Bronchial epithelial cell (primary cell): ENCODE data around the gene TBP. TPM values are rescaled to one million over a fixed set of nuclear protein-coding genes. Genes with fewer than 3 reads are reported as not detected.
"Not testable (repeated sequence)": the region's sequence is repeated elsewhere in the genome, so short reads cannot be mapped to it uniquely, and the experiment has no call there.

Source experiments
- DNase-seq: peaks from one replicate; pipeline ENCODE4 v3.0.0-alpha.2; 2010; ENCODE audit warnings: low read depth
- FAIRE-seq: peaks from 2 replicates; lab custom pipeline; 2011; peaks lifted over from hg19 to GRCh38; lab: Jason Lieb, UNC
- H3K27me3 ChIP-seq: 2 replicates; pipeline ENCODE4 v1.5.1; 2011; ENCODE audit warnings: low read length; ENCODE audit not compliant: control insufficient read depth, insufficient read depth
- H3K36me3 ChIP-seq: 2 replicates; pipeline ENCODE4 v1.5.1; 2011; ENCODE audit warnings: low read length; ENCODE audit not compliant: control insufficient read depth, insufficient read depth
- H3K4me3 ChIP-seq: 2 replicates; pipeline ENCODE4 v1.5.1; 2011; ENCODE audit warnings: mild to moderate bottlenecking, low read depth, low read length, control low read depth
- total RNA-seq: library from RNA; depleted of rRNA; stranded (reverse); fragments of >200 nt; gene quantifications from 2 replicates; pipeline ENCODE4 v1.2.1, GENCODE V29; 2014
- TF ChIP-seq, protein P1 (sequence below): IDR thresholded peaks from 2 replicates; pipeline ENCODE4 v1.5.1; 2011; ENCODE audit warnings: mild to moderate bottlenecking, moderate library complexity, low read length, control low read depth, inconsistent platforms; ENCODE audit not compliant: insufficient read depth, severe bottlenecking

Gene TBP
- total RNA-seq, 1 donor from 2014 or later: 7.4 TPM

DNA sequence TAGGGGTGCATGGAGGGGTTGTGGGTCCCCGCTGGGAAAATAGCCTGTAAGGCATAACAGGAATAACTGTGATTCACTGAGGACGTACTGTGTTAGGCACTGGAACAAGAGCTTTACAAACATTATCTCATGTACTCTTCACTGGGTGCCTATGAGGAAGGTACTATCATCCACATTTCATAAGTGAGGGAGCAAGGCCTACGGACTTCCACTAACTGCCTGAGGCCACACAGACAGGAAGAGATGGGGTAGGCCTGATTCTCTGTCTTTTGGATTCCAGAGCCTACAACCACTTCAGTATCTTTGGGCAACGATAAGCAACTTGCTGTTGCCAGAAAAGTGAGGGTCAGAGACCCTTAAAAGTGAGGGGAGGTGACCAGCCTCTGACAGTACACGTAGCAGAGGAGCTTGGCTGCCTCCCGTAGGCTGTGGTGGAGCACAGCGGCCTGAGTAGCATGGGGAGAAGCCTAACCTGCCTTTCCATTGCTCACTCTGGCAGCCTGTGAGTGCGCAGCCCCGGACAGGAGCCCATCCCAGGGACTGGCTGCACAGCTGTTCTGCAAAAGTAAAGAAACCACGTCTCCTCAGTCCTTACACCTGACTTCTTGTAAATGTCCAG, 31.5 kb upstream of the TBP start:
- no peak overlapping the region for H3K4me3 ChIP-seq
- FAIRE-seq: no peak
- TF ChIP-seq, protein P1, sequence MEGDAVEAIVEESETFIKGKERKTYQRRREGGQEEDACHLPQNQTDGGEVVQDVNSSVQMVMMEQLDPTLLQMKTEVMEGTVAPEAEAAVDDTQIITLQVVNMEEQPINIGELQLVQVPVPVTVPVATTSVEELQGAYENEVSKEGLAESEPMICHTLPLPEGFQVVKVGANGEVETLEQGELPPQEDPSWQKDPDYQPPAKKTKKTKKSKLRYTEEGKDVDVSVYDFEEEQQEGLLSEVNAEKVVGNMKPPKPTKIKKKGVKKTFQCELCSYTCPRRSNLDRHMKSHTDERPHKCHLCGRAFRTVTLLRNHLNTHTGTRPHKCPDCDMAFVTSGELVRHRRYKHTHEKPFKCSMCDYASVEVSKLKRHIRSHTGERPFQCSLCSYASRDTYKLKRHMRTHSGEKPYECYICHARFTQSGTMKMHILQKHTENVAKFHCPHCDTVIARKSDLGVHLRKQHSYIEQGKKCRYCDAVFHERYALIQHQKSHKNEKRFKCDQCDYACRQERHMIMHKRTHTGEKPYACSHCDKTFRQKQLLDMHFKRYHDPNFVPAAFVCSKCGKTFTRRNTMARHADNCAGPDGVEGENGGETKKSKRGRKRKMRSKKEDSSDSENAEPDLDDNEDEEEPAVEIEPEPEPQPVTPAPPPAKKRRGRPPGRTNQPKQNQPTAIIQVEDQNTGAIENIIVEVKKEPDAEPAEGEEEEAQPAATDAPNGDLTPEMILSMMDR: peak; percentile 50
- no peaks in the 10 kb centered on the region for H3K36me3 ChIP-seq
- peak; percentile 10 for DNase-seq
- no peaks in the 10 kb centered on the region for H3K27me3 ChIP-seq

DNA sequence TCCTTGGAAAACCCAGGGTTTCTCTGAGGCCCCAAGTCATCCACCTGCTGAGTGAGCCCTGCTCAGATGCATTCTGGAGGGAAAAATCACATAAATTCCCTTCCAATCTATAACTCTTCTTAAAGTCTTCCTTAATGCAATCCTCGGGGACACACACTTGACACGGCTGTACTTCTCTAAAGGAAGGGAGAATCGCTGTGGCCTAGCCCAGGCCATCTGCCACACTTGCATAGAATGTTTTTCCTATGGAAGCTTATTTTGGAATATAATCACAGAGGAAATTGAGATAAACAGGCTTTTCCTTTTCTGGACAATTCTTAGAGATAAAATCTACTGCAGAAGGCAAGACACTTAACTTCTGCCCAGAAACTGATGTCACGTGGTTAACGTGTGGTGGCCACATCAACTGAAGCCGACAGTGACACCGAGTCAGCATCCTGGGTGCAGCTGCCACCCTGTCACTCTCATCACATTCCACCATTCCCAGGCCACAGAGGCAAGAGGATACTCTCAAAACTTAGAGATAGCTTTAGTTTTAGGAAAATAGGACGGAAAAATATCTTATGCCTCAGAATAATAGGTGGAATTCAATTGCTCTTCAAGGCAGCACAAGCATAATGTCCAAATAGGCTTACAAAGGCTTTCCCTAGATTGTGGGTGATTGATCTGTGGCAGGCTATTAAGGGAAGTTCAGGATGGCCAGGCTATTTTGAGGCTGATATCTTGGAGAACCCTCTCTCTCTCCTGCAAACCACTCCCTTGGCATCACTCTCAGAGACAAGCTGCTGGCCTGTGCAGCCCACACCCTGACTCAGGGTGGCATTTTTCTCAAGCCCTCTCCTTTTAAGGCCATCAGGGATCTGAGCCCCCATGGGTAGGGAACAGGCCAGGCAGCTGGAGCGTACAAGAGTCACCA, 30.7 kb upstream of the TBP start:
- no peak for DNase-seq
- TF ChIP-seq, protein P1: no peak
- Histone ChIP-seq H3K36me3 (no peaks in the 10 kb centered on the region), H3K27me3 (no peaks in the 10 kb centered on the region), H3K4me3 (no peak overlapping the region)
- FAIRE-seq: no peak

DNA sequence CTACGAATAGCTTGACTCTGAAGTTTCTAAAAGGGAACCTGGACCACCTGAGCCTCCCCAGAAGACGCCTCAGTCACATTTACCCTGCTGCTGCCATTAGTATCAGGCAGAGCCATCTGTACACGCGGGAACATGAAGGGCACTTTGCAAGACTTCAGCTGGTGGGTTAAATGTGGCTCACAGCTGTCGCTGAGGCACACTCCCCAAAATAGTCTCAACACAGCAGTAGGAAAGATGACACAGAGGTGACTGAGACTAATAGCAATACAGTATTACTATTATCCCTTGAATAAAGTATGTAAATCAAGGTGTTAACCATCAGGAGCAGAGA, 30.0 kb upstream of the TBP start:
- TF ChIP-seq, protein P1: no peak
- Histone ChIP-seq H3K4me3 (no peak overlapping the region), H3K27me3 (no peaks in the 10 kb centered on the region), H3K36me3 (no peaks in the 10 kb centered on the region)
- FAIRE-seq (no peak), DNase-seq (no peak)

DNA sequence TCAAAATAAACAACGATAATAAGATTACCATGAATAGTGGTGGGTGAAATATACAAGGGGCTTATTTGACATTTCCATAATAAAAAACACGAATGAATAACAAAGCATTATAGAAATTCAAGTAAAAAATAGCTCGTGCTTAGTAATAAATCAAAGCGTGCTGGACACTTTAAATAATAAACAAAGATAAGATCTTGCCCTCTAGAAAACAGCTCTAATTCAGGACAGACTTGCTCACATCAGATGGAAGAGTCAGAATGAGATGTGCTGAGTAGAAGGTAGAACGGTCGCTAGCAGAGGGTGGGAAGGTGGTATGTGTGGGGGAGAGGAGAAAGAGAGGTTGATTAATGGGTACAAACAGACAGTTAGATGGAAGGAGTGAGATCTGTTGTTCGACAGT, 28.4 kb upstream of the TBP start:
- FAIRE-seq (no peak), DNase-seq (no peak)
- no peak overlapping the region for H3K4me3 ChIP-seq
- H3K27me3 ChIP-seq: no peaks in the 10 kb centered on the region
- no peaks in the 10 kb centered on the region for H3K36me3 ChIP-seq
- TF ChIP-seq, protein P1: no peak

DNA sequence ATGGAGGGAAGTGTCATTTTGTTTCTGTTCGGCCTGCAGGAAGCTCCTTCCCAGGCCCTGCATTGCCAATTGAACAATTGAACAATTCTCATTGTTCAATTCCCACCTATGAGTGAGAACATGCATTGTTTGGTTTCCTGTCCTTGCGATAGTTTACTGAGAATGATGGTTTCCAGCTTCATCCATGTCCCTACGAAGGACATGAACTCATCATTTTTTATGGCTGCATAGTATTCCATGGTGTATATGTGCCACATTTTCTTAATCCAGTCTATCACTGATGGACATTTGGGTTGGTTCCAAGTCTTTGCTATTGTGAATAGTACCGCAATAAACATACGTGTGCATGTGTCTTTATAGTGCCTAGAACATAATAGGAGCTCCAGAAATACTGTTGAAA, 26.2 kb upstream of the TBP start:
- not testable (repeated sequence) for H3K27me3 ChIP-seq, H3K36me3 ChIP-seq, H3K4me3 ChIP-seq, DNase-seq, FAIRE-seq

DNA sequence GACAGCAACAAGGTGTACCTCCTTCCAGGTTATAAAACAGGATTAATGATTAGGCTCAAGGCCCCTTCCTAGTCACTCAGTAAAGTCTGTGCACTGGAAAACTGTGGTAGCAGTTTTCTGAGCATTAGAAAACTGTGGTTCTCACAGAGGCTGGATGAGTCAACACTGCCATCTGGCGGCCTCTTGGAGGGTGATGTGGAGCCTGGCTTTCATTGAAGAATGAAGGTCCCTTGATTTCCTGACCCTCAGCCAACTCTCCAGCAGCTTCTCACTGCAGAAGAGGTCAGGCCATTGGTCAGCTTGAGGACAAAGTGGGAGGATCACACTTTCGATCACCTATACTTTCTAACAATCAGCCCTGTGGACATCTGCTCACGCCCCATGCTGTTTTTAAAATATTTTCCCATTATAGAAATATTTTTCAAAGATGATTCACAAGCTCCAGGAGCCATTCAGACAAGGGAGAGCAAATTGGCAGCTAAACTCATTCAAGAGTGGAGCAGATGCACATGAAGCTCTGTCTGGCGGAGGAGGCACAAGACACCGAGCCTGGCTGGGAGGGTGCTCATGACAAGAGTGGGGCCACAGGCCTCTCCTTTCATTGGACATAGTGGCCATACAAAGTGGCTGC, 24.2 kb upstream of the TBP start:
- Histone ChIP-seq H3K4me3 (no peak overlapping the region), H3K36me3 (peaks cover 4% of the 10 kb centered on the region), H3K27me3 (no peaks in the 10 kb centered on the region)
- TF ChIP-seq, protein P1: peak; percentile 95
- FAIRE-seq (no peak), DNase-seq (peak; percentile 50)
